ENCODE data around the gene NXT1. TPM values are rescaled to one million over a fixed set of nuclear protein-coding genes. Genes with fewer than 3 reads are reported as not detected.

NXT1 gene
- polyA plus RNA-seq, 1 donor from 2014 or later = 46.3 TPM

DNA sequence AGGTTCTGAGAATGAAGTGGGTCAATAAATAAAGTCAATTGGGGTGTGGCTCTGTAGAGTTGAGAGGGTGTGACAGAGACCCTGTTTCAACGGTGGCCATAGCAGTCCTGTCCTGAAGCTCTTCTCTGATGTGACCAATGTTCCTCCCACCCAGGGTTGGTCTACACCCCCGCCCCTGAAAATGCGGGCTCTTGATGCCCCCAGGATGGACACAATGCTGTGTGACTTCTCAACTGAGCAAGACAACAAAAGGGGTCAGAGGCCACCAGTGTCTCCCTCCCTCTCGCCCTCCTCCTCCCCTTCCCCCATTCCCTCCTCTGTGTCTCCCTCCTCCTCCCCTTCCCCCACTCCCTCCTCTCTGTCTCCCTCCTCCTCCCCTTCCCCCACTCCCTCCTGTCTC is 41.7 kb upstream of the NXT1 start:
- Histone ChIP-seq H3K9ac (ENCODE audit: low read length) (no peak overlapping the region), H3K79me2 (replicated peaks; ENCODE audit: insufficient read depth, low read length) (no peaks in the 10 kb centered on the region), H3K9me2 (ENCODE audit: insufficient read depth, low read length) (no peaks in the 10 kb centered on the region), H2AFZ (ENCODE audit: low read depth, low read length) (no peak overlapping the region), H3K27ac (ENCODE audit: low read length) (no peak overlapping the region), H3K9me3 (ENCODE audit: low read length) (no peaks in the 10 kb centered on the region), H3K4me2 (ENCODE audit: low read length) (no peak overlapping the region), H3K27me3 (ENCODE audit: insufficient read depth, low read depth, low read length) (no peaks in the 10 kb centered on the region), H3F3A (ENCODE audit: insufficient read depth, low read length, poor library complexity, severe bottlenecking) (no peaks in the 10 kb centered on the region), H4K20me1 (ENCODE audit: insufficient read depth) (no peaks in the 10 kb centered on the region), H3K4me3 (ENCODE audit: low read length) (no peak overlapping the region), H3K36me3 (ENCODE audit: insufficient read depth, low read length) (no peaks in the 10 kb centered on the region)
- TF ChIP-seq MXI1 (conservative IDR thresholded peaks at IDR 0.05; ENCODE audit: poor library complexity, severe bottlenecking) (no peak), RAD21 (conservative IDR thresholded peaks at IDR 0.05) (no peak), SMC3 (conservative IDR thresholded peaks at IDR 0.05; ENCODE audit: poor library complexity) (no peak), TAF1 (IDR thresholded peaks at IDR 0.05; ENCODE audit: low read depth) (no peak), POLR2AphosphoS5 (IDR thresholded peaks at IDR 0.05) (no peak)
- TF ChIP-seq, protein P1, sequence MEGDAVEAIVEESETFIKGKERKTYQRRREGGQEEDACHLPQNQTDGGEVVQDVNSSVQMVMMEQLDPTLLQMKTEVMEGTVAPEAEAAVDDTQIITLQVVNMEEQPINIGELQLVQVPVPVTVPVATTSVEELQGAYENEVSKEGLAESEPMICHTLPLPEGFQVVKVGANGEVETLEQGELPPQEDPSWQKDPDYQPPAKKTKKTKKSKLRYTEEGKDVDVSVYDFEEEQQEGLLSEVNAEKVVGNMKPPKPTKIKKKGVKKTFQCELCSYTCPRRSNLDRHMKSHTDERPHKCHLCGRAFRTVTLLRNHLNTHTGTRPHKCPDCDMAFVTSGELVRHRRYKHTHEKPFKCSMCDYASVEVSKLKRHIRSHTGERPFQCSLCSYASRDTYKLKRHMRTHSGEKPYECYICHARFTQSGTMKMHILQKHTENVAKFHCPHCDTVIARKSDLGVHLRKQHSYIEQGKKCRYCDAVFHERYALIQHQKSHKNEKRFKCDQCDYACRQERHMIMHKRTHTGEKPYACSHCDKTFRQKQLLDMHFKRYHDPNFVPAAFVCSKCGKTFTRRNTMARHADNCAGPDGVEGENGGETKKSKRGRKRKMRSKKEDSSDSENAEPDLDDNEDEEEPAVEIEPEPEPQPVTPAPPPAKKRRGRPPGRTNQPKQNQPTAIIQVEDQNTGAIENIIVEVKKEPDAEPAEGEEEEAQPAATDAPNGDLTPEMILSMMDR (IDR thresholded peaks at IDR 0.05; ENCODE audit: poor library complexity, severe bottlenecking) = no peak

DNA sequence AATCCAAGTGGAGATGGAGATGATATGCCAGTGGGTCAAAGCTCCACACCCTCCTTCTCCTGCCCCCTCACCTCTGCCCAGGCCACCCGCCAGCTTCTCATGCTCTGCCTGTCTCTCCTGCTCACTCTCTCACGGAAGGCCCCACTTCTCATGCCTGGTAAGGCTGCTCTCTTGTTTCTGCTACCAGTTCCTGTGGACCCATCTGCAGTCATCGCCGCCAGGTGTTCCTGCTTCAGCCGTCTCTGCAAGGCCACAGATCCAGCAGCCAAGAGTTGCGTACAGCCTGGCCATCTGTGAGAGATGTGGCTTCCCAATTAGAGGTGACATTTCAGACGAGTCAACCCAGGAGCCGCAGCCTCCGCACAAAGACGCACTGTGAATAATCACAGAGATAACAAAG is 40.8 kb upstream of the NXT1 start:
- no peak overlapping the region for H3K4me3 ChIP-seq (ENCODE audit: low read length)
- H3K9me3 ChIP-seq (ENCODE audit: low read length) = no peaks in the 10 kb centered on the region
- no peak for TF ChIP-seq EZH2 (IDR thresholded peaks at IDR 0.05; ENCODE audit: borderline replicate concordance, insufficient read depth, low read length, poor library complexity, severe bottlenecking)
- TF ChIP-seq SMC3 (conservative IDR thresholded peaks at IDR 0.05; ENCODE audit: poor library complexity) = no peak
- TF ChIP-seq, protein P1 (IDR thresholded peaks at IDR 0.05; ENCODE audit: poor library complexity, severe bottlenecking) = no peak
- TF ChIP-seq RAD21 (conservative IDR thresholded peaks at IDR 0.05) = no peak
- no peak overlapping the region for H3K4me2 ChIP-seq (ENCODE audit: low read length)
- no peaks in the 10 kb centered on the region for H4K20me1 ChIP-seq (ENCODE audit: insufficient read depth)
- no peak overlapping the region for H3K27ac ChIP-seq (ENCODE audit: low read length)
- no peaks in the 10 kb centered on the region for H3K79me2 ChIP-seq (replicated peaks; ENCODE audit: insufficient read depth, low read length)
- no peaks in the 10 kb centered on the region for H3K9me2 ChIP-seq (ENCODE audit: insufficient read depth, low read length)
- H2AFZ ChIP-seq (ENCODE audit: low read depth, low read length) = no peak overlapping the region
- no peak overlapping the region for H3K9ac ChIP-seq (ENCODE audit: low read length)
- no peaks in the 10 kb centered on the region for H3F3A ChIP-seq (ENCODE audit: insufficient read depth, low read length, poor library complexity, severe bottlenecking)
- H3K27me3 ChIP-seq (ENCODE audit: insufficient read depth, low read depth, low read length) = no peaks in the 10 kb centered on the region
- H3K36me3 ChIP-seq (ENCODE audit: insufficient read depth, low read length) = no peaks in the 10 kb centered on the region

DNA sequence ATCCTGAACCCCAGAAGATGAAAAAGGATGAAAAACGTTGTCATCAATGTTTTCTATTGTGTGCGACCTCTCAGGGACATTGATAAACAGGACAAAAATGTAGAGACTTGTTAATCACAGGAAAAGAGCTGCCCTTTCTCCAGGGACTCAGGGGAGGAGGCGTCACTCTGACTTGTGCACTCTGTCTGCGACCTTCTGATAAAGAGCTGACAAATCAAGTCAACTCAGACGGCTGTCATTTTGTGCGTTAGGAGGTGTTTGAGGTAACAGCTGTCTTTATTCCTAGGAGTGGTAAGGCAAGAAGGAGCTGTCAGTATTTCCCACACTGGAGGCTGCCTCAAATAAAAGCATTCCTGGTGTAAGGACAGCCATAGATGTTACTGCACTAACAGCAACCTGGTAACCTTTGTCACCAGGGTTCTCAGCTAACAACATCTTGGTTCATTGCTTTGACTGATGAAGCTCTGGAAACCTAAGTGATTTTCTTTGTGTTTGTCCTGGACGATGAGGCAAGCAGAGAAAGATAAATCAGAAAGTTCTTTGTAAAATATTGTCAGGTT is 38.6 kb upstream of the NXT1 start:
- no peaks in the 10 kb centered on the region for H3K36me3 ChIP-seq (ENCODE audit: insufficient read depth, low read length)
- H4K20me1 ChIP-seq (ENCODE audit: insufficient read depth) = no peaks in the 10 kb centered on the region
- H3K4me2 ChIP-seq (ENCODE audit: low read length) = no peak overlapping the region
- peak; percentile 92 for TF ChIP-seq EP300 (conservative IDR thresholded peaks at IDR 0.05; ENCODE audit: poor library complexity, severe bottlenecking)
- no peak for TF ChIP-seq EZH2 (IDR thresholded peaks at IDR 0.05; ENCODE audit: borderline replicate concordance, insufficient read depth, low read length, poor library complexity, severe bottlenecking)
- TF ChIP-seq POLR2AphosphoS5 (IDR thresholded peaks at IDR 0.05) = peak; percentile 63
- no peak for TF ChIP-seq MXI1 (conservative IDR thresholded peaks at IDR 0.05; ENCODE audit: poor library complexity, severe bottlenecking)
- TF ChIP-seq, protein P2, sequence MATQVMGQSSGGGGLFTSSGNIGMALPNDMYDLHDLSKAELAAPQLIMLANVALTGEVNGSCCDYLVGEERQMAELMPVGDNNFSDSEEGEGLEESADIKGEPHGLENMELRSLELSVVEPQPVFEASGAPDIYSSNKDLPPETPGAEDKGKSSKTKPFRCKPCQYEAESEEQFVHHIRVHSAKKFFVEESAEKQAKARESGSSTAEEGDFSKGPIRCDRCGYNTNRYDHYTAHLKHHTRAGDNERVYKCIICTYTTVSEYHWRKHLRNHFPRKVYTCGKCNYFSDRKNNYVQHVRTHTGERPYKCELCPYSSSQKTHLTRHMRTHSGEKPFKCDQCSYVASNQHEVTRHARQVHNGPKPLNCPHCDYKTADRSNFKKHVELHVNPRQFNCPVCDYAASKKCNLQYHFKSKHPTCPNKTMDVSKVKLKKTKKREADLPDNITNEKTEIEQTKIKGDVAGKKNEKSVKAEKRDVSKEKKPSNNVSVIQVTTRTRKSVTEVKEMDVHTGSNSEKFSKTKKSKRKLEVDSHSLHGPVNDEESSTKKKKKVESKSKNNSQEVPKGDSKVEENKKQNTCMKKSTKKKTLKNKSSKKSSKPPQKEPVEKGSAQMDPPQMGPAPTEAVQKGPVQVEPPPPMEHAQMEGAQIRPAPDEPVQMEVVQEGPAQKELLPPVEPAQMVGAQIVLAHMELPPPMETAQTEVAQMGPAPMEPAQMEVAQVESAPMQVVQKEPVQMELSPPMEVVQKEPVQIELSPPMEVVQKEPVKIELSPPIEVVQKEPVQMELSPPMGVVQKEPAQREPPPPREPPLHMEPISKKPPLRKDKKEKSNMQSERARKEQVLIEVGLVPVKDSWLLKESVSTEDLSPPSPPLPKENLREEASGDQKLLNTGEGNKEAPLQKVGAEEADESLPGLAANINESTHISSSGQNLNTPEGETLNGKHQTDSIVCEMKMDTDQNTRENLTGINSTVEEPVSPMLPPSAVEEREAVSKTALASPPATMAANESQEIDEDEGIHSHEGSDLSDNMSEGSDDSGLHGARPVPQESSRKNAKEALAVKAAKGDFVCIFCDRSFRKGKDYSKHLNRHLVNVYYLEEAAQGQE (IDR thresholded peaks at IDR 0.05; ENCODE audit: borderline replicate concordance) = peak; percentile 48
- TF ChIP-seq TAF1 (IDR thresholded peaks at IDR 0.05; ENCODE audit: low read depth) = no peak
- H3K9me3 ChIP-seq (ENCODE audit: low read length) = no peaks in the 10 kb centered on the region
- no peaks in the 10 kb centered on the region for H3K9me2 ChIP-seq (ENCODE audit: insufficient read depth, low read length)
- H2AFZ ChIP-seq (ENCODE audit: low read depth, low read length) = no peak overlapping the region
- peak overlapping the region; percentile 0 for H3K9ac ChIP-seq (ENCODE audit: low read length)
- H3K27me3 ChIP-seq (ENCODE audit: insufficient read depth, low read depth, low read length) = no peaks in the 10 kb centered on the region
- peak overlapping the region; percentile 32 for H3K4me3 ChIP-seq (ENCODE audit: low read length)
- peak overlapping the region; percentile 60 for H3K27ac ChIP-seq (ENCODE audit: low read length)
- H3F3A ChIP-seq (ENCODE audit: insufficient read depth, low read length, poor library complexity, severe bottlenecking) = no peaks in the 10 kb centered on the region
- H3K79me2 ChIP-seq (replicated peaks; ENCODE audit: insufficient read depth, low read length) = no peaks in the 10 kb centered on the region
